Measurements from ENCODE around the gene ZNF30.

ZNF30 gene

DNA sequence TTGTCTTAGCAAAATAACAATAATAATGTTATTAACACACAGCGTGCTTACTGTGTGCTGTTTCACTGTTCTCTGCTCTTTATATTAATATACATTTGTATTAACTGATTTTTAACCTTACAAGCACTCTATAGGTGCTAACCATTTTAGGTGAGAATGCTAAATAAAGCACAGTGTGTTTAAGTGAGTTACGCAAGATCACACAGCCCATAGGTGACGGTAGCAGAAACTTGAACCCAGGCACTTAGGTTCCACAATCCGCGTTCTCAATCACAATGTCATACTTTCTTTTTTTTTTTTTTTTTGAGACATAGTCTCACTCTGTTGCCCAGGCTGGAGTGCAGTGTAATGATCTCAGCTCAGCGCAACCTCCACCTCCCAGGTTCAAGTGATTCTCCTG, 5.8 kb downstream of the ZNF30 start:
- DNase-seq (ENCODE audit: low read depth in 2 of 2) = no peak
- H3K4me3 ChIP-seq (replicated peaks in 1 of 2; ENCODE audit: low read depth in 2 of 2, low read length in 2 of 2) = no peak overlapping the region
- TF ChIP-seq, protein P1, sequence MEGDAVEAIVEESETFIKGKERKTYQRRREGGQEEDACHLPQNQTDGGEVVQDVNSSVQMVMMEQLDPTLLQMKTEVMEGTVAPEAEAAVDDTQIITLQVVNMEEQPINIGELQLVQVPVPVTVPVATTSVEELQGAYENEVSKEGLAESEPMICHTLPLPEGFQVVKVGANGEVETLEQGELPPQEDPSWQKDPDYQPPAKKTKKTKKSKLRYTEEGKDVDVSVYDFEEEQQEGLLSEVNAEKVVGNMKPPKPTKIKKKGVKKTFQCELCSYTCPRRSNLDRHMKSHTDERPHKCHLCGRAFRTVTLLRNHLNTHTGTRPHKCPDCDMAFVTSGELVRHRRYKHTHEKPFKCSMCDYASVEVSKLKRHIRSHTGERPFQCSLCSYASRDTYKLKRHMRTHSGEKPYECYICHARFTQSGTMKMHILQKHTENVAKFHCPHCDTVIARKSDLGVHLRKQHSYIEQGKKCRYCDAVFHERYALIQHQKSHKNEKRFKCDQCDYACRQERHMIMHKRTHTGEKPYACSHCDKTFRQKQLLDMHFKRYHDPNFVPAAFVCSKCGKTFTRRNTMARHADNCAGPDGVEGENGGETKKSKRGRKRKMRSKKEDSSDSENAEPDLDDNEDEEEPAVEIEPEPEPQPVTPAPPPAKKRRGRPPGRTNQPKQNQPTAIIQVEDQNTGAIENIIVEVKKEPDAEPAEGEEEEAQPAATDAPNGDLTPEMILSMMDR (IDR thresholded peaks at IDR 0.05; ENCODE audit: low read depth, low read length) = no peak

DNA sequence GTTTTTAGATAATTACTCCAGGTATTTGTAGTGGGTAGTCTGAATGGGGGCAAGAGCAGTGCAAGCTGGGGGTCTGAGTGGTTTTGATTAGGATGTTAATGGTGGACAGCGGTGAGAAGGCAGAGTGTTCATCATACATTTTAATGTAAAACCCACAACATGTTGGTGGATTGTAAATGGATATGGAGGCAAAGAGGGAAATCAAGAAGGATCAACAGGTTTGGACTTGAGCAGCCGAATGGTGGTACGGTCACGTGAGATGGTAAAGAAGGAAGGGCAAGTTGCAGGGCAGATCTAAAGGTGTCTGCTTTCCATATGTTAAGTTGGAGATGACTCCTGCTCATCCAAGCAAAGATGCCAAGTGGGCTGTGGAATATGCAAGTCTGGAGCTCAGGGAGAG, 9.5 kb downstream of the ZNF30 start:
- DNase-seq (ENCODE audit: low read depth in 2 of 2) = no peak
- H3K4me3 ChIP-seq (replicated peaks in 1 of 2; ENCODE audit: low read depth in 2 of 2, low read length in 2 of 2) = no peak overlapping the region
- TF ChIP-seq, protein P1 (IDR thresholded peaks at IDR 0.05; ENCODE audit: low read depth, low read length) = no peak

DNA sequence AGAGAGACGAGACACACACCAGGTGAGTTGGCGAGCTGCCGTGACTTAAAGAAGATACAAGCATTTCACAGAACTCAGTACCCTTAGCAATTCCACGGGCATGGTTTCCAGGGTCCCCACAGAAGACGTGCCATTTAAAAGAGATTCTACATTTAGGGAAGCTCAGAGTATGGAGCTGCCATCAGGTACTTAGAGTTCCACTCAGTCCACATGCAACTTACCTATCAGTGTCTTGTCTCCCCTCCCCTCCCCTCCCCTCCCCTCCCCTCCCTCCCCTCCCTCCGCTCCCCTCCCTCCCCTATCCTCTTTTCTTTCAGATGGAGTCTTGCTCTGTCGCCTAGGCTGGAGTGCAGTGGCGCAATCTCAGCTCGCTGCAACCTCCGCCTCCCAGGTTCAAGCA, 12.2 kb downstream of the ZNF30 start:
- H3K4me3 ChIP-seq (replicated peaks in 1 of 2; ENCODE audit: low read depth in 2 of 2, low read length in 2 of 2) = no peak overlapping the region
- TF ChIP-seq, protein P1 (IDR thresholded peaks at IDR 0.05; ENCODE audit: low read depth, low read length) = no peak
- no peak for DNase-seq (ENCODE audit: low read depth in 2 of 2)

DNA sequence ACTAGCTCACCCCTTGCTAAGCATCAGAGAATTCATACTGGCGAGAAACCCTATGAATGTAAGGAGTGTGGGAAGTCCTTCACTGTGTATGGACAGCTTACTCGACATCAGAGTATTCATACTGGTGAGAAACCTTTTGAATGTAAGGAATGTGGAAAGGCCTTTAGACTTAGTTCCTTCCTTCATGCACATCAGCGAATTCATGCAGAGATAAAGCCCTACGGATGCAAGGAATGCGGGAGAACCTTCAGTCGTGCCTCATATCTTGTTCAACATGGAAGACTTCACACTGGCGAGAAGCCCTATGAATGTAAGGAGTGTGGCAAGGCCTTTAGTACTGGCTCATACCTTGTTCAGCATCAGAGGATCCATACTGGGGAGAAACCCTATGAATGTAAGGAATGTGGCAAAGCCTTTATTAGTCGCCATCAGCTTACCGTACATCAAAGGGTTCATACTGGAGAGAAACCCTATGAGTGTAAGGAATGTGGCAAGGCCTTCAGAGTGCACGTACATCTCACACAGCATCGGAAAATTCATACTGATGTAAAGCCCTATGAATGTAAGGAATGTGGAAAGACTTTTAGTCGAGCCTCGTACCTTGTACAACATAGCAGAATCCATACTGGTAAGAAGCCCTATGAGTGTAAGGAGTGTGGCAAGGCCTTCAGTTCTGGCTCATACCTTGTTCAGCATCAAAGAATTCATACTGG, 17.3 kb downstream of the ZNF30 start:
- H3K4me3 ChIP-seq (replicated peaks in 1 of 2; ENCODE audit: low read depth in 2 of 2, low read length in 2 of 2) = no peak overlapping the region
- no peak for DNase-seq (ENCODE audit: low read depth in 2 of 2)
- TF ChIP-seq, protein P1 (IDR thresholded peaks at IDR 0.05; ENCODE audit: low read depth, low read length) = no peak

DNA sequence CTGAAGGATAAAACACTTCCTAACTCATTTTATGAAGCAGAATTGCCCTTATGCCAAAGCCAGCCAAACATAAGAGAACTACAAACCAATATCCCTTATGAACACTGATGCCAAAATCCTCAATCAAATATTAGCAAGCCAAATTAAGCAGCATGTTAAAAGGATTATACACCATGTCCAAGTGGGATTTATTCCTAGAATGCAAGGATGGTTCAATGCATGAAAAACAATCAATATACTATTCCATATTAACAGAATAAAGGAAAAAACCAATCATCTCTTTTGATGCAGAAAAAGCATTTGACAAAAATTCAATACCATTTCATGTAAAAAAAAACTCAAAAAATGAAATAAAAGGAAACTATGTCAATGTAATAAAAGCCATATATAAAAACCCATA, 26.4 kb downstream of the ZNF30 start:
- no peak for DNase-seq (ENCODE audit: low read depth in 2 of 2)
- H3K4me3 ChIP-seq (replicated peaks in 1 of 2; ENCODE audit: low read depth in 2 of 2, low read length in 2 of 2) = no peak overlapping the region
- TF ChIP-seq, protein P1 (IDR thresholded peaks at IDR 0.05; ENCODE audit: low read depth, low read length) = no peak

DNA sequence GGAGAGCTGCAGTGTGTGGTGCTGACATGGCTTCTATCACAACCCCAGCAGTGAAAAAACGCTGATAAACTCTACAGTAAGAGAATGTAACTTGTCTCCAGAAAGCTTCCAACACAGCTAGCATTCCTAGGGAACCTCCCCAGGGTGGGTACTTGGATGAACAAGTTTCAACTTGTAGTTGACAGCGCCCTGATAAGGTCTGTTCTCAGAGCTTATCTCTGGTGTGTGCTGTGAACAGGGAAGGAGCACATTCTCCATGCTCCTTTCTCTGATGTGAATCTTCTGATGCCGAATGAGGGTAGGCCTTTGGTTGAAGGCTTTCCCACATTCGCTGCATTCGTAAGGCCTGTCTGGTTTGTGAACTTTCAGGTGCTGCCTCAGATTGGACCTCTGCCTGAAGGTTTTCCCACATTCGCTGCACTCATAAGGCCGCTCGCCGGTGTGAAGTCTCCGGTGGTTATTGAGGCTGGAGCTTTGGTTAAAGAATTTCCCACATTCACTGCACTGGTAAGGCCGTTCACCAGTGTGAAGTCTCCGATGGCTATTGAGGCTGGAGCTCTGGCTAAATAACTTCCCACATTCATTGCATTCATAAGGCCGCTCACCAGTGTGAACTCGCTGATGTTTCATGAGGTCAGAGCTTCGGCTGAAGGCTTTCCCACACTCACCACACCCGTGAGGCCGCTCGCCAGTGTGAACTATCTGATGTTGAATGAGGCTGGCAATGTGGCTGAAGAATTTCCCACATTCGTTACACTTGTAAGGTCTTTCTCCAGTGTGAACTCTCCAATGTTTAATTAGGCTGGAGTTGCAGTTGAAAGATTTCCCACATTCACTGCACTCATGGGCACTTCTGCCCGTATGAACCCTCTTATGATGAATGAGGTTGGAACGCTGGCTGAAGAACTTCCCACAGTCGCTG, 31.4 kb downstream of the ZNF30 start:
- no peak overlapping the region for H3K4me3 ChIP-seq (replicated peaks in 1 of 2; ENCODE audit: low read depth in 2 of 2, low read length in 2 of 2)
- DNase-seq (ENCODE audit: low read depth in 2 of 2) = no peak
- TF ChIP-seq, protein P1 (IDR thresholded peaks at IDR 0.05; ENCODE audit: low read depth, low read length) = no peak
